ENCODE data around the gene PHLDB2.

The PHLDB2 gene

GRCh38 chr3:111871809-111872623, 13.0 kb downstream of the PHLDB2 start:
- TF ChIP-seq CTCF (IDR thresholded peaks at IDR 0.05; ENCODE audit: low read depth, low read length, missing control alignments) = no peak
- DNase-seq (ENCODE audit: low read depth) = no peak
- H3K4me3 ChIP-seq (ENCODE audit: low read depth, low read length) = no peak overlapping the region
- in situ Hi-C loops (cut with HindIII; ENCODE audit: low sequenced_read_pairs) = loop anchor here (5.0 kb wide), 1 partner anchor 40 kb away; no protein-coding TSS in a partner anchor

GRCh38 chr3:111872979-111873378, 13.9 kb downstream of the PHLDB2 start:
- TF ChIP-seq CTCF (IDR thresholded peaks at IDR 0.05; ENCODE audit: low read depth, low read length, missing control alignments) = no peak
- DNase-seq (ENCODE audit: low read depth) = no peak
- H3K4me3 ChIP-seq (ENCODE audit: low read depth, low read length) = no peak overlapping the region
- in situ Hi-C loops (cut with HindIII; ENCODE audit: low sequenced_read_pairs) = loop anchor here (5.0 kb wide), 1 partner anchor 39 kb away; no protein-coding TSS in a partner anchor

- in situ Hi-C loops (cut with HindIII; ENCODE audit: low sequenced_read_pairs) = loop anchor here (5.0 kb wide), 1 partner anchor 38 kb away; no protein-coding TSS in a partner anchor
- no peak overlapping the region for H3K4me3 ChIP-seq (ENCODE audit: low read depth, low read length)
- DNase-seq (ENCODE audit: low read depth) = peak; percentile 65
- TF ChIP-seq CTCF (IDR thresholded peaks at IDR 0.05; ENCODE audit: low read depth, low read length, missing control alignments) = no peak
Observed at GRCh38 chr3:111874177-111874820, 15.2 kb downstream of the PHLDB2 start.

- in situ Hi-C loops (cut with HindIII; ENCODE audit: low sequenced_read_pairs) = no loop called here
- DNase-seq (ENCODE audit: low read depth) = no peak
- TF ChIP-seq CTCF (IDR thresholded peaks at IDR 0.05; ENCODE audit: low read depth, low read length, missing control alignments) = no peak
Observed at GRCh38 chr3:111881480-111881879, 22.4 kb downstream of the PHLDB2 start.

GRCh38 chr3:111882194-111882593, 23.1 kb downstream of the PHLDB2 start:
- no peak overlapping the region for H3K4me3 ChIP-seq (ENCODE audit: low read depth, low read length)
- TF ChIP-seq CTCF (IDR thresholded peaks at IDR 0.05; ENCODE audit: low read depth, low read length, missing control alignments) = no peak
- in situ Hi-C loops (cut with HindIII; ENCODE audit: low sequenced_read_pairs) = no loop called here
- no peak for DNase-seq (ENCODE audit: low read depth)

More at GRCh38 chr3:111881480-111881879, 22.4 kb downstream of the PHLDB2 start:
- H3K4me3 ChIP-seq (ENCODE audit: low read depth, low read length) = no peak overlapping the region

GRCh38 chr3:111882799-111883198, 23.7 kb downstream of the PHLDB2 start:
- in situ Hi-C loops (cut with HindIII; ENCODE audit: low sequenced_read_pairs) = no loop called here
- H3K4me3 ChIP-seq (ENCODE audit: low read depth, low read length) = no peak overlapping the region
- no peak for TF ChIP-seq CTCF (IDR thresholded peaks at IDR 0.05; ENCODE audit: low read depth, low read length, missing control alignments)
- DNase-seq (ENCODE audit: low read depth) = no peak
